Psoas muscle (tissue), 8 donors: ENCODE data around the gene RTKN. TPM values are rescaled to one million over a fixed set of nuclear protein-coding genes. Genes with fewer than 3 reads are reported as not detected.
"Not testable (repeated sequence)": the region's sequence is repeated elsewhere in the genome, so short reads cannot be mapped to it uniquely, and the experiment has no call there.

Source experiments
- ATAC-seq, 4 donors: fragments of 200-7000 bp; cut with Tn5 transposase; one replicate each; pipeline ENCODE4 v1.9.1; 2020; ENCODE audit warnings: moderate library complexity in 3 of 4, mild to moderate bottlenecking in 2 of 4
- DNase-seq, 2 donors: peaks; one replicate each; pipeline ENCODE4 v3.0.0-alpha.2; 2020
- H3K27ac ChIP-seq: fragments of 200-600 bp; one replicate; pipeline ENCODE4 v1.8.0; 2022
- H3K27me3 ChIP-seq, 3 donors: fragments of 200-600 bp in 1 of 3; one replicate each; pipeline versions ENCODE4 v1.6.1 to v1.8.0; 2013 to 2022; ENCODE audit warnings: low read length in 2 of 3, mild to moderate bottlenecking in 2 of 3, moderate library complexity in 1 of 3; ENCODE audit not compliant: insufficient read depth in 3 of 3
- H3K36me3 ChIP-seq, 2 donors: fragments of 200-600 bp in 1 of 2; one replicate each; pipeline versions ENCODE4 v1.6.1 to v1.8.0; 2013 to 2022; ENCODE audit warnings: low read depth in 1 of 2, mild to moderate bottlenecking in 1 of 2, moderate library complexity in 1 of 2; ENCODE audit not compliant: insufficient read depth in 1 of 2
- H3K4me1 ChIP-seq: fragments of 200-600 bp; one replicate; pipeline ENCODE4 v1.8.0; 2022
- H3K4me3 ChIP-seq: fragments of 200-600 bp; one replicate; pipeline ENCODE4 v1.8.0; 2022; ENCODE audit warnings: mild to moderate bottlenecking
- H3K9me3 ChIP-seq: fragments of 200-600 bp; one replicate; pipeline ENCODE4 v1.8.0; 2022
- WGBS, 3 donors: extraction: QIAGEN DNeasy Blood & Tissue Kit; methylation state at CpG; one replicate each; pipeline versions ENCODE4 v1.1.6 to v1.1.7; 2013; 5-methylcytosine and 5-hydroxymethylcytosine counted together
- intact Hi-C, 2 donors: fragments of 100-400 bp; cut with DNase I; formaldehyde crosslinking; loops; one replicate each; pipeline versions ENCODE4 v1.11.0 to v1.14.2; 2022
- polyA plus RNA-seq, 3 donors: library from polyadenylated mRNA; stranded (reverse); fragments of 200-250 nt; gene quantifications; one replicate each; pipeline ENCODE4 v1.2.3, GENCODE V29; 2013
- total RNA-seq, 4 donors: library from RNA; stranded (reverse); fragmentation: NEBNext Ultra II Directional in 2 of 4; extraction: Animal tissue kit (Norgen Biotek cat#: 25700) in 2 of 4; gene quantifications; one replicate each; pipeline versions ENCODE4 v1.2.1 to v1.2.4, GENCODE V29; 2021 to 2023
- TF ChIP-seq, protein P1 (sequence below): fragments of 200-600 bp; IDR thresholded peaks from one replicate; pipeline ENCODE4 v1.8.0; 2022; ENCODE audit warnings: antibody characterized with exemption
- donor health status: healthy with polysubstance abuse.
- donor health status: DM: no; HTN: no; CAD: no; lungs with moderate emphysema.
- donor health status: Bipolar disorder and iron deficiency.
- donor health status: healthy.
- donor health status: DM: yes; HTN: yes; CAD: no.
- donor health status: DM: no; HTN: no; CAD: no.
- donor health status: DM: no; HTN: no; CAD: no.
- donor health status: DM: yes; HTN: yes; CAD: no.

The RTKN gene
- total and polyA plus RNA-seq, 7 donors = 3.1 to 18.8 (median 7.8) TPM

DNA sequence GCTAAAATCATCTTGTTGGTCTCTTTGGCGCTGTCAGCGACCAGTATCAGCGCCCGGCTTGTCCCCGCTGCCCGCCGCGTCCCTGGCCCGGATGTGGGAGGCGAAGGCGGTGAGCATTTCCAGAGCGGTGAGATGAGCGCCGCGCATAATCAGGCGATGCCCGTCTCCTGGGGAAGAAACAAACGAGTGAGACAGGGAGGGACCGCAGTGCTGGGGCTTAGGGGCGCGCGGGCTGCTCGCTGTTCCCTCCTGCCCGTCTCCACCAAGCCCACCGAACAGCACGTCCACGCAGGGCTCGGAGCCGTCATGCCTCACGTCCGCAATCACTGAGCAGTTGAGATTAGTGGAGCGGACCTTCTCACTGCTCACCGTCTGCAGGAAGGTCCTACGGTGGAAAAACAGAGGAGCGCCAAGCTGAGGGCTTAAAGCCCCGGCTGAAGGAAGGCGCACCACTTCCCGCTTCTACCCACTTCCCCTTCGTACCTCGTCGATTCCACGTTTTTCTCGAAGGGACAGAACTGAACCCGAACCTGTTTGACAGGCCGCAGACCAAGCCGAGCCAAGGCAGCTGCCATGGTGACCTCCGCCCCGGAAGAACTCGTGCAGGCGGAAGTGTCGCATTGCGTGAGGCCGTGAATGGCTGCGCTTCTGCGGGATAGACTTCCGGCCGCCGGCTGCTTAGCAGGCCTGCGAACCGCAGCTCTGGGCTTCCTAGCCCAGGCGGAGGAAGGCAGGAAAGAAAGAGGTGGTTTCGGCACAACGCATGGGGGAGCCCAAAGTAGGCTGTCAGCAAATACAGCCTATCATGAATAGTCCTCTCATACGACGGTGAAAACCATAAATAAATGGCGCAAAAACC is 30.6 kb upstream of the RTKN start, which contains the start of gene MRPL53:
Gene MRPL53, minus strand, starts transcription at position 595 of the 859 bp plus-strand sequence. Its CDS starts 20 bp downstream, at position 575.
- ATAC-seq (peak; percentile 93 to 97 (median 94)), DNase-seq (peak; percentile 95 to 98)
- WGBS, 3 donors = 0 to 1% (median 1%) methylated on average over 66 of the region's 66 CpGs
- Histone ChIP-seq H3K36me3 (peaks cover 2 to 31% of the 10 kb centered on the region in 2 donors), H3K4me3 (peak within 1 kb of the TSS; percentile 99), H3K4me1 (peaks cover 18% of the 10 kb centered on the region), H3K9me3 (no peaks in the 10 kb centered on the region), H3K27ac (peak within 1 kb of the TSS; percentile 94), H3K27me3 (no peaks in the 10 kb centered on the region)
- TF ChIP-seq, protein P1, sequence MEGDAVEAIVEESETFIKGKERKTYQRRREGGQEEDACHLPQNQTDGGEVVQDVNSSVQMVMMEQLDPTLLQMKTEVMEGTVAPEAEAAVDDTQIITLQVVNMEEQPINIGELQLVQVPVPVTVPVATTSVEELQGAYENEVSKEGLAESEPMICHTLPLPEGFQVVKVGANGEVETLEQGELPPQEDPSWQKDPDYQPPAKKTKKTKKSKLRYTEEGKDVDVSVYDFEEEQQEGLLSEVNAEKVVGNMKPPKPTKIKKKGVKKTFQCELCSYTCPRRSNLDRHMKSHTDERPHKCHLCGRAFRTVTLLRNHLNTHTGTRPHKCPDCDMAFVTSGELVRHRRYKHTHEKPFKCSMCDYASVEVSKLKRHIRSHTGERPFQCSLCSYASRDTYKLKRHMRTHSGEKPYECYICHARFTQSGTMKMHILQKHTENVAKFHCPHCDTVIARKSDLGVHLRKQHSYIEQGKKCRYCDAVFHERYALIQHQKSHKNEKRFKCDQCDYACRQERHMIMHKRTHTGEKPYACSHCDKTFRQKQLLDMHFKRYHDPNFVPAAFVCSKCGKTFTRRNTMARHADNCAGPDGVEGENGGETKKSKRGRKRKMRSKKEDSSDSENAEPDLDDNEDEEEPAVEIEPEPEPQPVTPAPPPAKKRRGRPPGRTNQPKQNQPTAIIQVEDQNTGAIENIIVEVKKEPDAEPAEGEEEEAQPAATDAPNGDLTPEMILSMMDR = no peak
- intact Hi-C loops = no loop called here

DNA sequence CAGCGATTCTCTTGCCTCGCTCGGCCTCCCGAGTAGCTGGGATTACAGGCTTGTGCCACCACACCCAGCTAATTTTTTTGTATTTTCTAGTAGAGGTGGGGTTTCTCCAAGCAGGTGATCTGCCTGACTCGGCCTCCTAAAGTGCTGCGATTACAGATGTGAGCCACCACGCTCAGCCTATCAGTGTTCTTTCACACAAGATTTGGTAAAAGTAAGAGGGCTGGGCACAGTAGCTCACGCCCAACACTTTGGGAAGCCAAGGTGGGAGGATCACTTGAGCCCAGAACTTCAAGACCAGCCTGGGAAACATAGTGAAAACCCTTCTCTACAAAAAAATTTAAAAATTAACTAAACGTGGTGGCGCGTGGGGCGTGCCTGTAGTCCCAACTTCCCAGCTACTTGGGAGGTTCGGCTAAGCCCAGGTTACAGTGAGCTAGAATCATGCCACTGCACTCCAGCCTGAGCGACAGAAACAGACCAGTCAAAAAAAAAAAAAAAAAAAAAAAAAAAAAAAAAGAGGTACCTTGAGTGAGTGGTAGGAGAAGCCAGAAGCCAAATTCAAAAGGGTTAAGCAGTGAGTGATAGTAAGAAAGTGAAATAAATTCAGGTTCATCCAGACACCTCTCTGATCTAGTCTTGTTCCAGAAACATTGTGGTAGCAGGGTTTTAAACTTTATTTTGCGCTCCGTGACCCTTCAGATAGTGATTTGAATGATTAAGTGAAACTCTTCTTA is 29.8 kb upstream of the RTKN start:
- WGBS, 3 donors = 54 to 63% (median 61%) methylated on average over 16 of the region's 16 CpGs
- TF ChIP-seq, protein P1 = no peak
- H3K36me3 ChIP-seq = peaks cover 2 to 31% of the 10 kb centered on the region in 2 donors
- no peak for ATAC-seq
- H3K4me3 ChIP-seq = peak overlapping the region; percentile 99
- intact Hi-C loops = no loop called here
- no peaks in the 10 kb centered on the region for H3K27me3 ChIP-seq
- H3K4me1 ChIP-seq = peaks cover 18% of the 10 kb centered on the region
- no peaks in the 10 kb centered on the region for H3K9me3 ChIP-seq
- peak overlapping the region; percentile 94 for H3K27ac ChIP-seq
- no peak for DNase-seq

DNA sequence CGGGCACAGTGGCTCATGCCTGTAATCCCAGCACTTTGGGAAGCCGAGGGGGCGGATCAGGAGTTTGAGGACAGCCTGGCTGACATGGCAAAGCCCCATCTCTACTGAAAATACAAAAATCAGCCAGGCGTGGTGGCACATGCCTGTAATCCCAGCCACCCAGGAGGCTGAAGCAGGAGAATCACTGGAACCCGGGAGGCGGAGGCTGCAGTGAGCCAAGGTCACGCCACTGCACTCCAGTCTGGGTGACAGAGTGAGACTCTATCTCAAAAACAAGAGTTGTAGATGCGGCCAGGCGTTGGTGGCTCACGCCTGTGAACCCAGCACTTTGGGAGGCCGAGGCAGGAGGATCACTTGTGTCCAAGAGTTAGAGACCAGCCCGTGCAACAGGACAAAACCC is 29.0 kb upstream of the RTKN start:
- ATAC-seq, DNase-seq, H3K9me3 ChIP-seq, H3K27me3 ChIP-seq, H3K27ac ChIP-seq, intact Hi-C loops: not testable (repeated sequence)
- Histone ChIP-seq H3K4me1 (peaks cover 22% of the 10 kb centered on the region), H3K4me3 (peak overlapping the region; percentile 99), H3K36me3 (peaks cover 0 to 30% of the 10 kb centered on the region in 2 donors)
- 89 to 94% (median 91%) methylated on average over 12 of the region's 12 CpGs for WGBS, 3 donors

DNA sequence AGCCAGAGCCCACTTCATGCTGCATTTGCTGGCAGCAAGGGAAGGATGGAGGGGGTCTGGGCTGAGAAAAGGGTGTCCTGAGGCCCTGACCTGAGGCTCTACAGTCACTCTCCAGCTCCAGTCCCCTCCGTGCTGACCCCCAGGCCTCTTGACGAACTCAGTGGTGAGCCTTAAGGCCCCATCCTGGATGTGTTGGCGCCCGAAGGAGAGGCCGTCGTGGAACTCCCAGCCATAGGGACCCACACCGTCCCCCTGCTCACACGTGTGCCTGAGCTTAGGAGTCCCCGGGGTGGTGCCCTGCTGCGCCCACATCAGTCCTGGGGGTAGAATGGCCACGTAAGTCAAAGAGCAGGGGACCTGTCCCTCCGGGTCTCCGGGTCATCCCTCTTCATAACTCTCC is 22.7 kb upstream of the RTKN start:
- TF ChIP-seq, protein P1 = no peak
- peak in 2 of 4 donors; percentile 1 to 4 for ATAC-seq

DNA sequence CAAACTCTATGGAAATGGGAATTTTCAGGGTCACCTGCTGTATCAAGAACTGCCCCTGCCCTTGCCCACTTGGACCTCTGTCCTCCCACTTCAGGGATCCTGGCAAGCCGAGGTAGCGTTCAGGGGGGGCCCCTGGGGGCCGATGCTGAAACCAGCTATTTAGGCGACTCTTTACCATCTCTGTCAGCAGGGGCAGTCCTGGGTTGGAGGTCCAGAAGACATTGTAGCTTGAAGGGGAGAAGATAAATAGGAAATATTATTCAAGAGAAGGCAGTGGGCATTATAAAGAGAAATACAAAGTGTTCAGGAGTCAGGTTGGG is 21.0 kb upstream of the RTKN start:
- ATAC-seq = no peak
- Histone ChIP-seq H3K4me1 (peaks cover 22% of the 10 kb centered on the region), H3K9me3 (no peaks in the 10 kb centered on the region), H3K36me3 (peaks cover 3 to 26% of the 10 kb centered on the region in 2 donors), H3K27ac (no peak overlapping the region), H3K4me3 (no peak overlapping the region), H3K27me3 (no peaks in the 10 kb centered on the region)
- intact Hi-C loops = loop anchor here in 1 of 2 donors (10.0 kb wide), 1 partner anchor 728 kb away; the partner anchor contains the start of gene TPRKB
- no peak for DNase-seq
- TF ChIP-seq, protein P1 = no peak
- 71 to 83% (median 76%) methylated on average over 4 of the region's 4 CpGs for WGBS, 3 donors

More for the DNA sequence above, 22.7 kb upstream of the RTKN start:
- Histone ChIP-seq H3K27ac (peak overlapping the region; percentile 84), H3K36me3 (peaks cover 3 to 26% of the 10 kb centered on the region in 2 donors), H3K9me3 (no peaks in the 10 kb centered on the region), H3K4me3 (peak overlapping the region; percentile 83), H3K27me3 (no peaks in the 10 kb centered on the region), H3K4me1 (peaks cover 15% of the 10 kb centered on the region)
- 4 to 9% (median 5%) methylated on average over 13 of the region's 13 CpGs for WGBS, 3 donors
- intact Hi-C loops = loop anchor here in 1 of 2 donors (10.0 kb wide), 1 partner anchor 730 kb away; the partner anchor contains the start of gene TPRKB
- no peak for DNase-seq
